ENCODE data around the gene PNPLA5. TPM values are rescaled to one million over a fixed set of nuclear protein-coding genes. Genes with fewer than 3 reads are reported as not detected.

PNPLA5 gene
- polyA plus RNA-seq, 1 experiment = not detected

DNA sequence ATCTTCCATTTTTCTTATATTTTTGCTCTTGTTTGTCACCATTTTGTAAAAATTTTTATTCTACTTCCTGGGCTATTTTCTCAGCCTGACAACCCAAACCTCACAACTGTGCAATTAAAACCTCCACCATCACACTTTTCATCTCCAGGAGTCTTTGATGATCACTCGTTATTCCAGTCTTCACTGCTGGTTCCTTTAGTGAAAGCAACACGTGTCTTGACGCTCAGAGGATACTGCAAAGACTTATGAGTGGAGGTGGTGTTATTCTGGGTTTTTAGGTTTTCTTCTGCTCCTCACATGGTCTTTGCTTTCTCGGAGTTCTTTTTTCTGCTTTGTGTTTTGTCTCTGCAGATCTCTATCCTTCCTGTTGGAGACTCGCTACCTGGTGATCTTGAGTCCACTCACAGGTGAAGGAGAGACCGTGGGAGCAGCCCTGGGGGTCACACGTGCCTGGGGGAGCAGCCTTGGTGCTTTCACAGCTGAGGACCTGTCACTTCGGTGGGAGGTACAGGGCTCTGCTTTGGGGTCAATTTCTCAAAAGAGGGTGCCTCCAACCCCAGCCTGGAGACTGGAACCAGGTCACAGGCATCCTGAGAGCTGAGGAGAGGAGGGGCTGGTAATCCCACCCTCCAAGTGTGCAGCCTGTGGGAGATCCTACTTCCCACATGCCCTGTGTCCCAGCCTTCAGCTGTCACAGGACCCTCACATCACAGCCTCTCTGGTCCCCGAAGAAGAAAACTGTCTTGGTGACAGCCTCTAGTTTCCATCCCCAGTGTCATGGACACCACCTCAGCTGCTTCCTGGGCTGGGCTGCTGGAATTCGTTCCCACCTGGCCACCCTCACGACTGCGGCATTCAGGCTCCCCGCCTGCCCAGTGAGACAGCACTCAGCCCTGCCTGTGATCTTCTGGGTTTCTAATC lies 40.5 kb downstream of the PNPLA5 start:
- TF ChIP-seq, protein P1, sequence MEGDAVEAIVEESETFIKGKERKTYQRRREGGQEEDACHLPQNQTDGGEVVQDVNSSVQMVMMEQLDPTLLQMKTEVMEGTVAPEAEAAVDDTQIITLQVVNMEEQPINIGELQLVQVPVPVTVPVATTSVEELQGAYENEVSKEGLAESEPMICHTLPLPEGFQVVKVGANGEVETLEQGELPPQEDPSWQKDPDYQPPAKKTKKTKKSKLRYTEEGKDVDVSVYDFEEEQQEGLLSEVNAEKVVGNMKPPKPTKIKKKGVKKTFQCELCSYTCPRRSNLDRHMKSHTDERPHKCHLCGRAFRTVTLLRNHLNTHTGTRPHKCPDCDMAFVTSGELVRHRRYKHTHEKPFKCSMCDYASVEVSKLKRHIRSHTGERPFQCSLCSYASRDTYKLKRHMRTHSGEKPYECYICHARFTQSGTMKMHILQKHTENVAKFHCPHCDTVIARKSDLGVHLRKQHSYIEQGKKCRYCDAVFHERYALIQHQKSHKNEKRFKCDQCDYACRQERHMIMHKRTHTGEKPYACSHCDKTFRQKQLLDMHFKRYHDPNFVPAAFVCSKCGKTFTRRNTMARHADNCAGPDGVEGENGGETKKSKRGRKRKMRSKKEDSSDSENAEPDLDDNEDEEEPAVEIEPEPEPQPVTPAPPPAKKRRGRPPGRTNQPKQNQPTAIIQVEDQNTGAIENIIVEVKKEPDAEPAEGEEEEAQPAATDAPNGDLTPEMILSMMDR (IDR thresholded peaks at IDR 0.05; ENCODE audit: insufficient read depth, low read depth, low read length) = no peak
- ChIA-PET POLR2A (no interaction called here), CTCF (interaction anchor here (0.6 to 1.2 kb wide), 2 partner anchors 299 to 774 kb away, joined by 3 read pairs; no protein-coding TSS in a partner anchor)
- no peak overlapping the region for H3K4me3 ChIP-seq (ENCODE audit: low read depth, low read length)
- no peaks in the 10 kb centered on the region for H3K36me3 ChIP-seq (ENCODE audit: control insufficient read depth, insufficient read depth, low read length)
- H3K27me3 ChIP-seq (ENCODE audit: control insufficient read depth, insufficient read depth, low read length) = peaks cover 4% of the 10 kb centered on the region
- no peak for DNase-seq (ENCODE audit: low read depth)

DNA sequence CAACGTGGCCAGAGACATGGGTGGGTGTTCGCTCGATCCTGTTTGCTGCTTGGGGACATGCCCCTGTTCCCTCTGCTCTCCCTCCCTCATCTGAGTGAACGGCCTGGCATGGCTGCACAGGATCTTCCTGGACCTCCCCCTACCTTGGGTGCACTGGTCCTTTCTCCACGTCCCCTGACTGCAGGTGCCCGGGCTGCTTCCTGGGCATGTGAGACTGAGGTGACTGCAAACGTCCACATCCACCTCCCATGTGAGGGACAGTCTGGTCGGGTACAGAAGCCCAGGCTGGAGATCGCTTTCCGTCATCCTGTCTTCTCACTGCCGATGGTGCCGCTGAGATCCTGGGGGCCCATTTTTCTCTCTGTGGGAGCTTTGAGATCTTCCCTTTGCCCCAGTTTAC lies 41.3 kb downstream of the PNPLA5 start:
- H3K27me3 ChIP-seq (ENCODE audit: control insufficient read depth, insufficient read depth, low read length) = peaks cover 4% of the 10 kb centered on the region
- no peak overlapping the region for H3K4me3 ChIP-seq (ENCODE audit: low read depth, low read length)
- TF ChIP-seq, protein P1 (IDR thresholded peaks at IDR 0.05; ENCODE audit: insufficient read depth, low read depth, low read length) = no peak
- no peak for DNase-seq (ENCODE audit: low read depth)
- POLR2A ChIA-PET = no interaction called here
- no peaks in the 10 kb centered on the region for H3K36me3 ChIP-seq (ENCODE audit: control insufficient read depth, insufficient read depth, low read length)
- CTCF ChIA-PET = interaction anchor here (1.0 to 1.5 kb wide), 2 partner anchors 22 to 95 kb away, joined by 3 to 4 read pairs; no protein-coding TSS in a partner anchor

DNA sequence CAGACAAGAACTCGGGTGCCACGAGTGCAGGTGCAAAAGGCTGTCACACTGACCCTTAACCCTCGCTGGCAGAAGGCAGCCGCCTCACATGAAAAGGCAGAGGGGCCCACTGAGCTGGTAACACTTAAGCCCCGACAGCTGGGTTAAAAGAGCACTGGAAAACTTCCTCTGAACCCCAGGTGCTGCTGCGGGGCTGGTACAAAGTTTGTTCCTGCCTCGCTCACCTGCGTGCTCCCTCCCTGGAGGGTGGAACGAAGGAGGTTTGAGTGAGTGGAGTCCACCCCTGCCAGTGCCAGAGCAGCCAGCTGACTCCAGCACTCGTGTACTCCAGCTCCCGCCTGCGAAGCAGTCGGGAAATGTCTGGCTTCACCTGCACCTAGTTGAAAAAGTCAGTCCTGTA lies 42.1 kb downstream of the PNPLA5 start:
- TF ChIP-seq, protein P1 (IDR thresholded peaks at IDR 0.05; ENCODE audit: insufficient read depth, low read depth, low read length) = no peak
- CTCF ChIA-PET = interaction anchor here (1.0 to 1.5 kb wide), 4 partner anchors 21 to 96 kb away, joined by 3 to 5 read pairs (median 4); no protein-coding TSS in a partner anchor

DNA sequence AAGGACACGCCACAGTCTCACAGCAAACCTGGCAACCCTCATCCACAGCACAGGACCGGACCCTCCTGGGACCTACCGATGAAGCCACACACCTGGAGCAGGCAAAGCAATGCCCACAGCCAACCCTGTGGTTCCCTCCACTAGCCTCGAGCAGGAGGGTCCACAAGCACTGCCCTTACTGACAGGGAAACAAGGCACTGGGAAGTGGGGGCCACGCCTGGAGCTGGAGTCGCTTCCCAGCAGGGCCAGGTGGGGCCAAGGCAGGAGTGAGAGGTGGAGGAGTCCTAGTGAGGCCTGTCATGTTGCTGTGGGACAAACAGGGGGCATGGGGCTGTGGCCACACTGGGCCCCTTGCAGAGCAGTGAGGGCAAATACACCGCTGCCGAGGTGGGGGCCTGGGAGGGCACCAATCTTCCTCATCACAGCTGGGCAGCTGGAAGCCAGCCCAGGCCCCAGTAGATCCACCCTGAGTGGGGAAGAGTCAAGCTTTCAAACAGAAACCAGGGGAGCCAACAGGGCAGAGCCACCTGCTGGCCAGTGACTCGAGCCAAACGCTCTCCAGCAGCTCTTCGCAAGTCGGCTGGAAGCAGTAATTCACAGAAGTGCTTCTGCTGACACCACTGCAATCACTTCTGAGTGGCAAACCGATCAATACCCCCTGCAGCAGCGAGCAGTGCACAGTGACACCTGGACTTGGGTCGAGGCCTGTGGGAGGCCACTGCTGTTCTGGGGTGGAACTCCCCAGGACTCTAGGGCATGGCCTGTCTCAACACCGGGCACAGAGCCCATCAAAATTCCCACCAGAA lies 43.2 kb downstream of the PNPLA5 start:
- H3K4me3 ChIP-seq (ENCODE audit: low read depth, low read length) = no peak overlapping the region
- CTCF ChIA-PET = interaction anchor here (0.7 to 2.3 kb wide), 6 partner anchors 13 to 103 kb away, joined by 3 to 7 read pairs (median 4); no protein-coding TSS in a partner anchor
- no peak for DNase-seq (ENCODE audit: low read depth)
- H3K27me3 ChIP-seq (ENCODE audit: control insufficient read depth, insufficient read depth, low read length) = peaks cover 4% of the 10 kb centered on the region
- POLR2A ChIA-PET = no interaction called here
- H3K36me3 ChIP-seq (ENCODE audit: control insufficient read depth, insufficient read depth, low read length) = no peaks in the 10 kb centered on the region
- TF ChIP-seq, protein P1 (IDR thresholded peaks at IDR 0.05; ENCODE audit: insufficient read depth, low read depth, low read length) = peak; percentile 54

More for the DNA sequence above, 42.1 kb downstream of the PNPLA5 start:
- Histone ChIP-seq H3K27me3 (ENCODE audit: control insufficient read depth, insufficient read depth, low read length) (peaks cover 4% of the 10 kb centered on the region), H3K36me3 (ENCODE audit: control insufficient read depth, insufficient read depth, low read length) (no peaks in the 10 kb centered on the region), H3K4me3 (ENCODE audit: low read depth, low read length) (no peak overlapping the region)
- POLR2A ChIA-PET = no interaction called here
- no peak for DNase-seq (ENCODE audit: low read depth)
